GM12878 (cell line): Measurements from ENCODE around the gene LDLRAP1. TPM values are rescaled to one million over a fixed set of nuclear protein-coding genes. Genes with fewer than 3 reads are reported as not detected.
"Not testable (repeated sequence)": the region's sequence is repeated elsewhere in the genome, so short reads cannot be mapped to it uniquely, and the experiment has no call there.

Source experiments
- ATAC-seq: fragments of 200-7000 bp; cut with Tn5 transposase; 3 replicates; pipeline ENCODE4 v1.9.1; 2020; ENCODE audit warnings: mild to moderate bottlenecking, moderate library complexity
- BruUV-seq: library from RNA; stranded (reverse); fragments of 400-500 nt; replicated peaks from 2 replicates; lab custom pipeline; 2021; lab: Mats Ljungman, UMichigan
- CTCF ChIA-PET: fragments of 300-600 bp; sonication (Branson Sonifier 250); formaldehyde crosslinking; extraction: SDS; loops from one replicate; lab custom pipeline; 2021; ENCODE audit warnings: inconsistent platforms; lab: Yijun Ruan, JAX
- POLR2A ChIA-PET: fragments of 350-600 bp; formaldehyde crosslinking; extraction: SDS; loops from one replicate; lab custom pipeline; 2021; ENCODE audit warnings: inconsistent platforms; lab: Charles Lee
- RAD21 ChIA-PET: fragments of 300-600 bp; sonication (Branson Sonifier 250); formaldehyde crosslinking; loops from one replicate; lab custom pipeline; 2023; ENCODE audit warnings: antibody characterized with exemption; ENCODE audit not compliant: unreplicated experiment; lab: Charles Lee
- SMC1A ChIA-PET: fragments of 300-600 bp; sonication (Branson Sonifier 250); formaldehyde crosslinking; loops from one replicate; lab custom pipeline; 2023; ENCODE audit not compliant: unreplicated experiment, uncharacterized antibody; lab: Charles Lee
- DNase-seq: peaks from one replicate; pipeline ENCODE4 v3.0.0-alpha.2; 2011; ENCODE audit warnings: low read depth, low spot score
- FAIRE-seq: peaks from 3 replicates; lab custom pipeline; 2011; peaks lifted over from hg19 to GRCh38; lab: Jason Lieb, UNC
- H2AFZ ChIP-seq: 2 replicates; pipeline ENCODE4 v1.6.0; 2011; ENCODE audit warnings: low read depth, low read length, control low read depth; ENCODE audit not compliant: control insufficient read depth
- H3K27ac ChIP-seq: 2 replicates; pipeline ENCODE4 v1.5.1; 2011; ENCODE audit warnings: control low read depth; ENCODE audit not compliant: control insufficient read depth, insufficient read depth
- H3K27me3 ChIP-seq, 2 experiments: replicated peaks in 1 of 2; 2 replicates each; pipeline versions ENCODE4 v1.6.0 to v1.6.1; 2011; ENCODE audit warnings: low read length in 1 of 2; ENCODE audit not compliant: control insufficient read depth in 2 of 2, insufficient read depth in 2 of 2
- H3K36me3 ChIP-seq, 2 experiments: 2 replicates each; pipeline ENCODE4 v1.5.1; 2011; ENCODE audit warnings: low read length in 1 of 2; ENCODE audit not compliant: control insufficient read depth in 2 of 2, insufficient read depth in 2 of 2
- H3K4me1 ChIP-seq: 2 replicates; pipeline ENCODE4 v1.6.1; 2011; ENCODE audit warnings: mild to moderate bottlenecking, low read length, moderate library complexity, mixed read lengths; ENCODE audit not compliant: control insufficient read depth, insufficient read depth
- H3K4me2 ChIP-seq: 2 replicates; pipeline ENCODE4 v1.6.0; 2011; ENCODE audit warnings: control low read depth; ENCODE audit not compliant: control insufficient read depth, insufficient read depth
- H3K4me3 ChIP-seq: fragments of 200-600 bp; sonication (generic); 2 replicates; pipeline ENCODE4 v1.5.1; 2016
- H3K79me2 ChIP-seq: 2 replicates; pipeline ENCODE4 v1.6.0; 2011; ENCODE audit warnings: low read length; ENCODE audit not compliant: control insufficient read depth, insufficient read depth
- H3K9ac ChIP-seq: 2 replicates; pipeline ENCODE4 v1.8.0; 2011; ENCODE audit warnings: low read length, control low read depth, mixed read lengths; ENCODE audit not compliant: control insufficient read depth, insufficient read depth
- H3K9me3 ChIP-seq: replicated peaks from 3 replicates; pipeline ENCODE4 v1.5.1; 2011; ENCODE audit warnings: mild to moderate bottlenecking, low read length; ENCODE audit not compliant: control insufficient read depth, insufficient read depth
- H4K20me1 ChIP-seq: 2 replicates; pipeline ENCODE4 v1.6.0; 2011; ENCODE audit not compliant: control insufficient read depth, insufficient read depth
- ATF7 ChIP-seq: fragments of 450-650 bp; IDR thresholded peaks from 2 replicates; pipeline ENCODE4 v1.6.1; 2016; ENCODE audit warnings: low read depth, mild to moderate bottlenecking
- CHD2 ChIP-seq: IDR thresholded peaks from 2 replicates; pipeline ENCODE4 v1.6.1; 2011; ENCODE audit warnings: low read depth, low read length, improper control_type of control experiment, borderline replicate concordance
- HDAC2 ChIP-seq: fragments of 200-600 bp; sonication (generic); IDR thresholded peaks from 2 replicates; pipeline ENCODE4 v1.6.1; 2017
- MXI1 ChIP-seq: fragments of 150-350 bp; IDR thresholded peaks from 2 replicates; pipeline ENCODE4 v1.6.1; 2011; ENCODE audit warnings: low read depth, mild to moderate bottlenecking, inconsistent platforms, low read length, improper control_type of control experiment
- NR2F1 ChIP-seq: fragments of 450-650 bp; conservative IDR thresholded peaks from 2 replicates; pipeline ENCODE4 v1.6.1; 2017; ENCODE audit warnings: mild to moderate bottlenecking
- NRF1 ChIP-seq: conservative IDR thresholded peaks from 2 replicates; pipeline ENCODE4 v1.6.1; 2011; ENCODE audit warnings: mild to moderate bottlenecking, low read depth, low read length, improper control_type of control experiment
- PKNOX1 ChIP-seq: fragments of 450-650 bp; IDR thresholded peaks from 2 replicates; pipeline ENCODE4 v1.6.1; 2016; ENCODE audit warnings: mild to moderate bottlenecking
- RAD51 ChIP-seq: fragments of 450-650 bp; IDR thresholded peaks from 2 replicates; pipeline ENCODE4 v1.6.1; 2016; ENCODE audit warnings: moderate library complexity, mild to moderate bottlenecking, inconsistent platforms
- RUNX3 ChIP-seq: IDR thresholded peaks from 2 replicates; pipeline ENCODE4 v1.6.1; 2012; ENCODE audit warnings: low read length, inconsistent platforms
- SKIL ChIP-seq: fragments of 450-650 bp; IDR thresholded peaks from 2 replicates; pipeline ENCODE4 v1.6.1; 2017; ENCODE audit warnings: mild to moderate bottlenecking, low read depth, inconsistent platforms; ENCODE audit not compliant: poor library complexity, severe bottlenecking
- WGBS: methylation state at CpG from one replicate; pipeline ENCODE4 v1.1.6; 2016; ENCODE audit warnings: low lambda C conversion rate; ENCODE audit not compliant: insufficient replicate concordance, insufficient coverage; ENCODE audit errors: missing lambda C conversion rate; 5-methylcytosine and 5-hydroxymethylcytosine counted together
- in situ Hi-C: fragments of 300-500 bp; cut with MboI; formaldehyde crosslinking; loops from 9 replicates; pipeline ENCODE4 v1.14.3; 2018; ENCODE audit warnings: mixed read lengths
- intact Hi-C: fragments of 100-400 bp; cut with micrococcal nuclease; formaldehyde crosslinking; loops from one replicate; pipeline ENCODE4 v1.14.2; 2022; ENCODE audit not compliant: unreplicated experiment
- polyA plus RNA-seq, 11 experiments: library from polyadenylated mRNA; depleted of rRNA in 4 of 11; unstranded in 6 of 11; stranded (reverse) in 5 of 11; fragments of >200 nt; fragmentation: Nextera tagmentation in 4 of 11; fragmentation: Illumina TruSeq in 1 of 11; extraction: Ambion mirVana in 4 of 11; extraction: Trizol in 1 of 11; gene quantifications; 1 replicate in 1 of 11; 2 replicates in 10 of 11; pipeline versions ENCODE4 v1.2.1 to v1.2.3, GENCODE V29; 2011 to 2016; ENCODE audit warnings: inconsistent platforms in 2 of 11, missing spikeins in 2 of 11, low read depth in 1 of 11
- total RNA-seq, 4 experiments: library from RNA; depleted of rRNA in 3 of 4; stranded (reverse); fragments of >200 nt in 3 of 4; fragmentation: Illumina TruSeq in 1 of 4; extraction: Trizol in 1 of 4; gene quantifications; 2 replicates each; pipeline versions ENCODE4 v1.2.1 to v1.2.3, GENCODE V29; 2013 to 2021

LDLRAP1 gene
- total and polyA plus RNA-seq, 10 of the 15 experiments (the other 5 are each of a cell fraction or from before 2014, with no cell fraction given): 0.43 to 37.6 (median 22.0) TPM

GRCh38 chr1:25587290-25587689 is 43.9 kb downstream of the LDLRAP1 start (continued):
- no peak for TF ChIP-seq PKNOX1
- TF ChIP-seq HDAC2: no peak
- no peak for TF ChIP-seq NRF1
- no peak for TF ChIP-seq ATF7
- no peak for TF ChIP-seq CHD2
- peak; percentile 82 for TF ChIP-seq RUNX3
- TF ChIP-seq RAD51: no peak
- no peak for TF ChIP-seq MXI1
- no peak for TF ChIP-seq SKIL
- TF ChIP-seq NR2F1: 0 out of 2 replicates have a peak, but pooled peaks have one; percentile 22

- H3K27me3 ChIP-seq, H4K20me1 ChIP-seq, H3K36me3 ChIP-seq, SMC1A ChIA-PET, BruUV-seq, H3K4me3 ChIP-seq, H3K4me1 ChIP-seq, intact Hi-C loops, POLR2A ChIA-PET, H3K4me2 ChIP-seq, H2AFZ ChIP-seq, H3K9me3 ChIP-seq, H3K27ac ChIP-seq, RAD21 ChIA-PET, FAIRE-seq, ATAC-seq, in situ Hi-C loops, DNase-seq, H3K9ac ChIP-seq, H3K79me2 ChIP-seq, CTCF ChIA-PET: not testable (repeated sequence)
- WGBS: 47% methylated on average over 6 of the region's 7 CpGs
These were observed 44.8 kb downstream of the LDLRAP1 start for GRCh38 chr1:25588224-25588623.

- BruUV-seq, in situ Hi-C loops, ATAC-seq, SMC1A ChIA-PET, H3K27ac ChIP-seq, POLR2A ChIA-PET, H3K4me3 ChIP-seq, H3K36me3 ChIP-seq, H3K9ac ChIP-seq, H2AFZ ChIP-seq, DNase-seq, H3K4me2 ChIP-seq, H4K20me1 ChIP-seq, H3K79me2 ChIP-seq, CTCF ChIA-PET, FAIRE-seq, intact Hi-C loops, H3K4me1 ChIP-seq, H3K9me3 ChIP-seq, H3K27me3 ChIP-seq, RAD21 ChIA-PET: not testable (repeated sequence)
- 53% methylated on average over 13 of the region's 13 CpGs for WGBS
These were observed 45.4 kb downstream of the LDLRAP1 start for GRCh38 chr1:25588786-25589185.
